Omental fat pad (tissue), 4 donors: ENCODE measurements around the gene KNDC1. TPM values are rescaled to one million over a fixed set of nuclear protein-coding genes. Genes with fewer than 3 reads are reported as not detected.
"Not testable (repeated sequence)": the region's sequence is repeated elsewhere in the genome, so short reads cannot be mapped to it uniquely, and the experiment has no call there.

Source experiments
- ATAC-seq: fragments of 150-250 bp; one replicate; pipeline ENCODE4 v1.9.1; 2016; ENCODE audit warnings: mild to moderate bottlenecking, moderate library complexity; ENCODE audit not compliant: low FRiP score
- DNase-seq: peaks from one replicate; pipeline ENCODE4 v3.0.0-alpha.2; 2019; ENCODE audit warnings: low spot score
- total RNA-seq, 4 donors: library from RNA; depleted of rRNA; stranded (reverse); fragments of >200 nt; gene quantifications; one replicate each; pipeline ENCODE4 v1.1.0, GENCODE V29; 2016
- TF ChIP-seq, protein P1 (sequence below), 3 donors: fragments of 450-650 bp; IDR thresholded peaks; one replicate each; pipeline ENCODE4 v1.5.1; 2016 to 2017; ENCODE audit warnings: antibody characterized with exemption in 3 of 3, mild to moderate bottlenecking in 3 of 3, moderate library complexity in 2 of 3

KNDC1 gene
- total RNA-seq, 4 donors from 2014 or later, result 0.16 to 7.7 (median 1.7) TPM

- ATAC-seq (no peak), DNase-seq (no peak)
- TF ChIP-seq, protein P1, sequence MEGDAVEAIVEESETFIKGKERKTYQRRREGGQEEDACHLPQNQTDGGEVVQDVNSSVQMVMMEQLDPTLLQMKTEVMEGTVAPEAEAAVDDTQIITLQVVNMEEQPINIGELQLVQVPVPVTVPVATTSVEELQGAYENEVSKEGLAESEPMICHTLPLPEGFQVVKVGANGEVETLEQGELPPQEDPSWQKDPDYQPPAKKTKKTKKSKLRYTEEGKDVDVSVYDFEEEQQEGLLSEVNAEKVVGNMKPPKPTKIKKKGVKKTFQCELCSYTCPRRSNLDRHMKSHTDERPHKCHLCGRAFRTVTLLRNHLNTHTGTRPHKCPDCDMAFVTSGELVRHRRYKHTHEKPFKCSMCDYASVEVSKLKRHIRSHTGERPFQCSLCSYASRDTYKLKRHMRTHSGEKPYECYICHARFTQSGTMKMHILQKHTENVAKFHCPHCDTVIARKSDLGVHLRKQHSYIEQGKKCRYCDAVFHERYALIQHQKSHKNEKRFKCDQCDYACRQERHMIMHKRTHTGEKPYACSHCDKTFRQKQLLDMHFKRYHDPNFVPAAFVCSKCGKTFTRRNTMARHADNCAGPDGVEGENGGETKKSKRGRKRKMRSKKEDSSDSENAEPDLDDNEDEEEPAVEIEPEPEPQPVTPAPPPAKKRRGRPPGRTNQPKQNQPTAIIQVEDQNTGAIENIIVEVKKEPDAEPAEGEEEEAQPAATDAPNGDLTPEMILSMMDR (IDR thresholded peaks at IDR 0.05), result no peak
These were observed 61.3 kb downstream of the KNDC1 start for GRCh38 chr10:133221331-133221730.

- DNase-seq, ATAC-seq: not testable (repeated sequence)
These were observed 61.7 kb downstream of the KNDC1 start for GRCh38 chr10:133221756-133222155.

- ATAC-seq (peak; percentile 35), DNase-seq (no peak)
- TF ChIP-seq, protein P1 (IDR thresholded peaks at IDR 0.05), result no peak
These were observed 64.1 kb downstream of the KNDC1 start for GRCh38 chr10:133224076-133224475.

GRCh38 chr10:133224756-133225372, 64.8 kb downstream of the KNDC1 start:
- ATAC-seq, result peak; percentile 86
- DNase-seq, result no peak
- TF ChIP-seq, protein P1 (IDR thresholded peaks at IDR 0.05), result no peak

DNA sequence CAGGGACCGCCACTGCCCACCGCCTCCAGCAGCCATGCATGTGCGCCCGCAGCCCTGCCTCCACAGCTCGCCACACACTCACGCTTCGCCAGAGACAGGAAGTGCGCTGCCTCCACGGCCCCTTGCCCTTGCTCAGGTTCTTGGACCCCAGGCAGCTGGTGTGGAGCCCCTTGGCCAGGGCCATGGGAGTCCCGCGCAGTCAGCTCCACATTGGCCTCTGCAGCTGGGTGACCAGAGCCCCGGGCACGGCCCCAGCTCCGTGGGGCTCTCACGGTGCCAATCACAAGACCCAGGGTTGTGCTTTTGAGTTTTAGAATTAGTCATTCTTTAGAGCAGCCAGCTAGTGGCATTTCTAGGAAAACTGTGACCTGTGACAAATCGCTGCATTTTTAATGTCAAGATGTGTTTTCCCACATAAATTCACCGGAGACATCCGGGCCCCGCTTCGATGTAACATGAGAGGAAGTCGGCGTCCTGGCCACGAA, 65.7 kb downstream of the KNDC1 start:
- no peak for DNase-seq
- TF ChIP-seq, protein P1 (IDR thresholded peaks at IDR 0.05), result no peak
- no peak for ATAC-seq

DNA sequence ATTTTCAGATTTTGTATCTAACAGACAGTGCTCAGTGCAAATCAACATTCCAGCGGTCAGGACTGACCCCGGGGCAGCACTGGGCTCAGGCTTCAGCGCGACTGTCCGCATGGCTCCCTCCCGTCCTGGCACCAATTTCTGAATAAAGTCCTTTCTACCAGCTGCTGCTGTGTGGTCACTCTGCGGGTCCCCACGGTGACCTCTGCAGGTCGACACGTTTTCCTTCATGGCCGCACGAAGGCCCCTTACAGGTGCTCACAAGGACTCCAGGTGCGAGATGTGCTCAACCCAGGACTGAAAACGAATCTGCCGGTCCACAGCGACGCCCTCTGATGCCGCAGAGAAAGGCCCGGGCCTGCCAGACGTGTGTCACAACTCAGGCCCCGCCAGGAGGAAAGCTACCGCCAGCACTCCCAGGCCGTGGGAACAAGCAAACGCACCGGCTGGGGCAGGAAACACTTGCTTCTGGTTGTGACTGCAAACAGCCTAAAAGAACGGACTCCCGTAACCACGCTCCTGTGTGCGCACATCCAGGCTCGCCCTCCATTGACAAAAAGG, 66.3 kb downstream of the KNDC1 start:
- TF ChIP-seq, protein P1 (IDR thresholded peaks at IDR 0.05), result no peak
- no peak for ATAC-seq
- DNase-seq, result no peak

DNA sequence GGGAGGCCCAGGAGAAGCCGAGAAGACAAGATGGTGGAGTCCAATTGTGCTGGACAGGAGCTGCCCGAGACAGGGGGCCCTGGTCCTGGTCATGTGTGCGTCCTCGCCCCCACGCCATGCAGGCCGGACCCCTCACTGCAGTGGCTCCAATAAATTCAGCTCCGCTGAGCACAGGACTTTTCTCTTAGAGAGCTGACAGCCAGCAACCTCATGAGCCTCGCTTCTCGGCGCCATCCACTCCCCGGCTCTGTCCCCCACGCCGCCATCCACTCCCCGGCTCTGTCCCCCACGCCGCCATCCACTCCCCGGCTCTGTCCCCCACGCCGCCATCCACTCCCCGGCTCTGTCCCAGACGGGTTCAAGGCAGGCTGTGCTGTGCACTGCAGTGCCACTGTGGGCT, 67.2 kb downstream of the KNDC1 start:
- no peak for DNase-seq
- TF ChIP-seq, protein P1 (IDR thresholded peaks at IDR 0.05), result no peak
- ATAC-seq, result no peak
